Measurements from ENCODE around the gene HPSE2. TPM values are rescaled to one million over a fixed set of nuclear protein-coding genes. Genes with fewer than 3 reads are reported as not detected.
A peak's percentile ranks its signal among the peaks of the same experiment; 100 is the strongest.

HPSE2 gene
- total and polyA plus RNA-seq, 3 experiments from 2014 or later: 0.07 to 1.2 TPM; not detected in 1

- Histone ChIP-seq H3K27ac (ENCODE audit: low read depth, low read length) (peak within 1 kb of the TSS; percentile 81), H3K36me3 (ENCODE audit: insufficient read depth, low read length) (peaks cover 7% of the 10 kb centered on the region), H3K9me3 (ENCODE audit: low read length) (no peaks in the 10 kb centered on the region), H3K27me3 (ENCODE audit: insufficient read depth, low read length, poor library complexity, severe bottlenecking) (peaks cover 3% of the 10 kb centered on the region), H3K4me1 (ENCODE audit: insufficient read depth, low read length) (peaks cover 19% of the 10 kb centered on the region), H3K4me3 (ENCODE audit: low read length) (peak within 1 kb of the TSS; percentile 65)
- peak; percentile 67 to 86 (median 75) for DNase-seq
- peaks cover 1 to 9% of the 10 kb centered on the region in 2 donors for H3K27me3 Mint-ChIP-seq
- peak within 1 kb of the TSS; percentile 90 to 99 (median 94) for H3K27ac Mint-ChIP-seq
- peaks cover 5 to 39% (median 13%) of the 10 kb centered on the region in 3 donors for H3K36me3 Mint-ChIP-seq
- peak within 1 kb of the TSS; percentile 90 to 98 (median 94) for H3K4me3 Mint-ChIP-seq
- no peaks in the 10 kb centered on the region for H3K9me3 Mint-ChIP-seq
- ChIA-PET CTCF (interaction anchor here (1.6 kb wide), 1 partner anchor 20 kb away, joined by 5 read pairs; no protein-coding TSS in a partner anchor), POLR2A (no interaction called here)
- peaks cover 44 to 54% (median 48%) of the 10 kb centered on the region in 3 donors for H3K4me1 Mint-ChIP-seq
Observed at GRCh38 chr10:98446661-98447221, 788.9 kb downstream of the HPSE2 start, which contains the start of gene HPS1. HPS1 (minus strand) TSS chr10:98446935; CDS start chr10:98443240, 3,695 bp downstream.

- Histone ChIP-seq H3K27me3 (ENCODE audit: insufficient read depth, low read length, poor library complexity, severe bottlenecking) (peaks cover 3% of the 10 kb centered on the region), H3K4me1 (ENCODE audit: insufficient read depth, low read length) (peaks cover 19% of the 10 kb centered on the region), H3K27ac (ENCODE audit: low read depth, low read length) (peak overlapping the region; percentile 81), H3K9me3 (ENCODE audit: low read length) (no peaks in the 10 kb centered on the region), H3K4me3 (ENCODE audit: low read length) (peak overlapping the region; percentile 65), H3K36me3 (ENCODE audit: insufficient read depth, low read length) (peaks cover 7% of the 10 kb centered on the region)
- CTCF ChIA-PET: no interaction called here
- DNase-seq: peak in 3 of 5 donors; percentile 16 to 38 (median 34)
- POLR2A ChIA-PET: interaction anchor here (0.6 kb wide), 1 partner anchor 555 kb away, joined by 6 read pairs; no protein-coding TSS in a partner anchor
- Mint-ChIP-seq H3K27ac (peak overlapping the region; percentile 89 to 99 (median 94)), H3K4me1 (peaks cover 49 to 59% (median 54%) of the 10 kb centered on the region in 3 donors), H3K27me3 (peaks cover 1 to 8% of the 10 kb centered on the region in 2 donors), H3K9me3 (no peaks in the 10 kb centered on the region), H3K36me3 (peaks cover 5 to 45% (median 16%) of the 10 kb centered on the region in 3 donors), H3K4me3 (peak overlapping the region; percentile 90 to 98 (median 94))
Observed at GRCh38 chr10:98446151-98446660, 789.4 kb downstream of the HPSE2 start.

GRCh38 chr10:98445200-98445812, 790.3 kb downstream of the HPSE2 start:
- Mint-ChIP-seq H3K4me3 (peak overlapping the region; percentile 90 to 98 (median 94)), H3K9me3 (no peaks in the 10 kb centered on the region), H3K36me3 (peaks cover 5 to 51% (median 17%) of the 10 kb centered on the region in 3 donors), H3K27me3 (peaks cover 1 to 2% of the 10 kb centered on the region in 2 donors), H3K4me1 (peaks cover 54 to 65% (median 61%) of the 10 kb centered on the region in 3 donors), H3K27ac (peak overlapping the region; percentile 89 to 99 (median 94))
- ChIA-PET CTCF (no interaction called here), POLR2A (interaction anchor here (0.6 kb wide), 1 partner anchor 555 kb away, joined by 6 read pairs; no protein-coding TSS in a partner anchor)
- peak overlapping the region; percentile 65 for H3K4me3 ChIP-seq (ENCODE audit: low read length)
- peaks cover under 1% of the 10 kb centered on the region for H3K27me3 ChIP-seq (ENCODE audit: insufficient read depth, low read length, poor library complexity, severe bottlenecking)
- DNase-seq: no peak
- H3K4me1 ChIP-seq (ENCODE audit: insufficient read depth, low read length): peaks cover 19% of the 10 kb centered on the region
- H3K36me3 ChIP-seq (ENCODE audit: insufficient read depth, low read length): peaks cover 7% of the 10 kb centered on the region
- no peak overlapping the region for H3K27ac ChIP-seq (ENCODE audit: low read depth, low read length)
- no peaks in the 10 kb centered on the region for H3K9me3 ChIP-seq (ENCODE audit: low read length)

DNA sequence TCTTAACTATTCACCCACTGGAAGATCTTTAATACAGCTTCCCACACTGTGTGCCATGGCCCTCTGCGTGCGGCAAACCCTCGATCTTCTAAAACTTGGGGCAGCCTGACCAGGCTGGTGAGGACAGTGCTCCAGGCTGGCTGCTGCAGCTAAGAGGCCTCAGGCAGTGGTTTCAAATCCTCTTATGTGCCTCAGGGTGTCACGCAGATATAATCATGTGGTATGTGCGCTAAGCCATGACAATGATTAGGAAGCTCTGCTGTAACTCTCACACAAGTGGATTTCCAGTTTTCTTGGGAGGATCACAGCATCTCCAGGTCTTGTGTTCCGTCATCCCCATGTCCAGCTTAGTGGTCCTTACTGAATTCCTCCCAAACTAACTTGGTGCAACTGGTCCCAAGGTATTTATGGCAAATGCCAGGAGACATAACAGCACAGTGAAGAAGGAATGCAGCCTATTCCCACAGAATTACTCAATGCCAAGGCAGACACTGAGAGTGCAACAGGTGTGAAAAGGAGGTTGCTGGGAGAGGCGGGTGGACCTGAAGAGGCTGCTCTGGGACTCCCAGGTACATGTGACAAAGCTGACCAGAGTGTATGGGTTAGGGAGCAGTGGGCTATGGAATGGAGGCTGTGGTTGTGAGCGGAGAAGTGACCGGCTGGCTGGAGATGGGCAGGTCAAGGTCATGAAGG, 791.2 kb downstream of the HPSE2 start:
- DNase-seq: no peak
- H3K9me3 ChIP-seq (ENCODE audit: low read length): no peaks in the 10 kb centered on the region
- H3K9me3 Mint-ChIP-seq: no peaks in the 10 kb centered on the region
- H3K27me3 Mint-ChIP-seq: peaks cover 0 to 1% of the 10 kb centered on the region in 2 donors
- CTCF ChIA-PET: interaction anchor here (2.3 kb wide), 1 partner anchor 23 kb away, joined by 8 read pairs; no protein-coding TSS in a partner anchor
- peaks cover 5 to 60% (median 18%) of the 10 kb centered on the region in 3 donors for H3K36me3 Mint-ChIP-seq
- no peak overlapping the region for H3K27ac ChIP-seq (ENCODE audit: low read depth, low read length)
- H3K27ac Mint-ChIP-seq: peak overlapping the region; percentile 32 to 99 (median 87)
- H3K4me1 Mint-ChIP-seq: peaks cover 57 to 68% (median 66%) of the 10 kb centered on the region in 3 donors
- POLR2A ChIA-PET: no interaction called here
- no peaks in the 10 kb centered on the region for H3K27me3 ChIP-seq (ENCODE audit: insufficient read depth, low read length, poor library complexity, severe bottlenecking)
- H3K4me3 Mint-ChIP-seq: peak overlapping the region; percentile 33 to 98 (median 93)
- peaks cover 19% of the 10 kb centered on the region for H3K4me1 ChIP-seq (ENCODE audit: insufficient read depth, low read length)
- H3K4me3 ChIP-seq (ENCODE audit: low read length): no peak overlapping the region
- H3K36me3 ChIP-seq (ENCODE audit: insufficient read depth, low read length): peaks cover 7% of the 10 kb centered on the region

DNA sequence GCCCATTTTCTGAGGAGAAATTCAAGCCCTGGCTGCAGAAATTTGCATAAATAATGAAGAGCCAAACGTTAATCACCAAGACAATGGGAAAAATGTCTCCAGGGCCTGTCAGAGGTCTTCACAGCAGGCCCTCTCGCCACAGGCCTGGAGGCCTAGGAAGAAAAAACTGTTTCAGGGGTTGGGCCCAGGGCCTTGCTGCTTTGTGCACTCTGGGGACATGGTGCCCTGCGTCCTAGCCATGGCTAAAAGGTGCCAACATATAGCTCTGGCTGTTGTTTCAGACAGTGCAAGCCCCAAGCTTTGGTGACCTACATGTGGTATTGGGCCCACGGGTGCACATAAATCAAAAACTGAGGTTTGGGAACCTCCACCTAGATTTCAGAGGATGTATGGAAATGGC, 796.9 kb downstream of the HPSE2 start:
- no peaks in the 10 kb centered on the region for H3K9me3 ChIP-seq (ENCODE audit: low read length)
- H3K4me3 ChIP-seq (ENCODE audit: low read length): no peak overlapping the region
- H3K27me3 Mint-ChIP-seq: no peaks in the 10 kb centered on the region
- no peaks in the 10 kb centered on the region for H3K4me1 ChIP-seq (ENCODE audit: insufficient read depth, low read length)
- H3K4me3 Mint-ChIP-seq: no peak overlapping the region
- no peak overlapping the region for H3K27ac ChIP-seq (ENCODE audit: low read depth, low read length)
- H3K27ac Mint-ChIP-seq: no peak overlapping the region
- H3K9me3 Mint-ChIP-seq: no peaks in the 10 kb centered on the region
- no peak for DNase-seq
- CTCF ChIA-PET: no interaction called here
- H3K27me3 ChIP-seq (ENCODE audit: insufficient read depth, low read length, poor library complexity, severe bottlenecking): no peaks in the 10 kb centered on the region
- H3K4me1 Mint-ChIP-seq: peaks cover 30 to 56% (median 44%) of the 10 kb centered on the region in 3 donors
- H3K36me3 ChIP-seq (ENCODE audit: insufficient read depth, low read length): peaks cover 21% of the 10 kb centered on the region
- POLR2A ChIA-PET: no interaction called here
- peaks cover 11 to 95% (median 32%) of the 10 kb centered on the region in 3 donors for H3K36me3 Mint-ChIP-seq

DNA sequence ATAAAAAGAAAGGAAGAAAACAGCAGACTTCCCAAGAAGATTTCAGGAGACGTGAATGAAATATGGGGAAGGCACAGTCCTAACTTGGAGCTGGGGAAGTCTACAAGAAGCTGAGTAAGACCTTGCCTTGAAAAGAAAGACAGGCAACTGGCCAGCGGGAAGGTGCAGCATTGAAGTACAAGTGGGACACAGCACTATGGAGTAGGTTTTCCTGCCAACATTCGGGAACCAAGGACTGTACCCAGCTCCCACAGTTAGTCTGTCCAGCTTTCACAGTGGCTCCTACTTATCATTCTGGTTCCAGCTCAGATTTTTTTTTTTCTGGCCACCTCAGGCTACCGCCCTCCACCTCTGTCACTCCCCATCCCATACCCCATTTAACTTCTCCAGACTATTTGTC, 798.9 kb downstream of the HPSE2 start:
- H3K4me3 ChIP-seq (ENCODE audit: low read length): no peak overlapping the region
- POLR2A ChIA-PET: no interaction called here
- H3K27ac Mint-ChIP-seq: no peak overlapping the region
- H3K4me1 Mint-ChIP-seq: peaks cover 17 to 36% (median 27%) of the 10 kb centered on the region in 3 donors
- peaks cover 18 to 95% (median 28%) of the 10 kb centered on the region in 3 donors for H3K36me3 Mint-ChIP-seq
- no peaks in the 10 kb centered on the region for H3K4me1 ChIP-seq (ENCODE audit: insufficient read depth, low read length)
- CTCF ChIA-PET: interaction anchor here (4.6 kb wide), 1 partner anchor 11 kb away, joined by 13 read pairs; no protein-coding TSS in a partner anchor
- peaks cover 30% of the 10 kb centered on the region for H3K36me3 ChIP-seq (ENCODE audit: insufficient read depth, low read length)
- H3K9me3 Mint-ChIP-seq: peaks cover 0 to 2% (median 0%) of the 10 kb centered on the region in 5 donors
- no peaks in the 10 kb centered on the region for H3K9me3 ChIP-seq (ENCODE audit: low read length)
- DNase-seq: no peak
- no peaks in the 10 kb centered on the region for H3K27me3 ChIP-seq (ENCODE audit: insufficient read depth, low read length, poor library complexity, severe bottlenecking)
- no peak overlapping the region for H3K27ac ChIP-seq (ENCODE audit: low read depth, low read length)
- H3K4me3 Mint-ChIP-seq: no peak overlapping the region
- H3K27me3 Mint-ChIP-seq: no peaks in the 10 kb centered on the region

- Histone ChIP-seq H3K4me1 (ENCODE audit: insufficient read depth, low read length) (no peaks in the 10 kb centered on the region), H3K9me3 (ENCODE audit: low read length) (no peaks in the 10 kb centered on the region), H3K27ac (ENCODE audit: low read depth, low read length) (no peak overlapping the region), H3K4me3 (ENCODE audit: low read length) (no peak overlapping the region), H3K27me3 (ENCODE audit: insufficient read depth, low read length, poor library complexity, severe bottlenecking) (no peaks in the 10 kb centered on the region), H3K36me3 (ENCODE audit: insufficient read depth, low read length) (peaks cover 30% of the 10 kb centered on the region)
- CTCF ChIA-PET: interaction anchor here (1.3 to 4.6 kb wide), 2 partner anchors 10 to 13 kb away, joined by 3 to 13 read pairs; no protein-coding TSS in a partner anchor
- peaks cover 8 to 25% (median 15%) of the 10 kb centered on the region in 3 donors for H3K4me1 Mint-ChIP-seq
- no peak overlapping the region for H3K27ac Mint-ChIP-seq
- no peak overlapping the region for H3K4me3 Mint-ChIP-seq
- H3K36me3 Mint-ChIP-seq: peaks cover 26 to 96% (median 34%) of the 10 kb centered on the region in 3 donors
- H3K9me3 Mint-ChIP-seq: peaks cover 0 to 2% (median 0%) of the 10 kb centered on the region in 5 donors
- no peak for DNase-seq
- POLR2A ChIA-PET: interaction anchor here (0.6 kb wide), 1 partner anchor 441 kb away, joined by 4 read pairs; no protein-coding TSS in a partner anchor
- H3K27me3 Mint-ChIP-seq: no peaks in the 10 kb centered on the region
Observed at GRCh38 chr10:98435178-98435577, 800.5 kb downstream of the HPSE2 start.
